GM18870 (cell line): ENCODE results near the gene FBXL13.
A peak's percentile ranks its signal among the peaks of the same experiment; 100 is the strongest.
"Not testable (repeated sequence)": the region's sequence is repeated elsewhere in the genome, so short reads cannot be mapped to it uniquely, and the experiment has no call there.

Experiments
- ATAC-seq: cut with Tn5 transposase; IDR thresholded peaks from one replicate; pipeline ENCODE4 v1.9.1; 2021; ENCODE audit warnings: moderate library complexity; ENCODE audit not compliant: unreplicated experiment

FBXL13 gene

GRCh38 chr7:103074519-103075336 lies at the start of gene FBXL13, which contains the start of gene ARMC10:
Gene FBXL13, minus strand, starts transcription at chr7:103074796.
Gene ARMC10, plus strand, starts transcription at chr7:103075140. Its CDS starts 133 bp downstream, at chr7:103075273.
- ATAC-seq: peak; percentile 83

- ATAC-seq: no peak
Measured at GRCh38 chr7:103123529-103123928, 48.9 kb upstream of the FBXL13 start.

GRCh38 chr7:103121641-103122040 lies 47.0 kb upstream of the FBXL13 start:
- ATAC-seq: no peak

- no peak for ATAC-seq
Measured at GRCh38 chr7:103120362-103120761, 45.8 kb upstream of the FBXL13 start.

- no peak for ATAC-seq
Measured at GRCh38 chr7:103119791-103120291, 45.2 kb upstream of the FBXL13 start.

- ATAC-seq: no peak
Measured at GRCh38 chr7:103117465-103117864, 42.9 kb upstream of the FBXL13 start.

GRCh38 chr7:103116991-103117390 lies 42.4 kb upstream of the FBXL13 start:
- no peak for ATAC-seq

- ATAC-seq: no peak
Measured at GRCh38 chr7:103116511-103116910, 41.9 kb upstream of the FBXL13 start.

- ATAC-seq: no peak
Measured at GRCh38 chr7:103115771-103116170, 41.2 kb upstream of the FBXL13 start.

GRCh38 chr7:103114576-103115008 lies 40.0 kb upstream of the FBXL13 start:
- no peak for ATAC-seq

- ATAC-seq: no peak
Measured at GRCh38 chr7:103113164-103113563, 38.6 kb upstream of the FBXL13 start.

GRCh38 chr7:103106703-103107070 lies 32.1 kb upstream of the FBXL13 start:
- not testable (repeated sequence) for ATAC-seq

GRCh38 chr7:103106005-103106702 lies 31.6 kb upstream of the FBXL13 start:
- no peak for ATAC-seq

- no peak for ATAC-seq
Measured at GRCh38 chr7:103101543-103101942, 26.9 kb upstream of the FBXL13 start.

GRCh38 chr7:103100348-103100747 lies 25.8 kb upstream of the FBXL13 start:
- no peak for ATAC-seq

GRCh38 chr7:103097041-103097440 lies 22.4 kb upstream of the FBXL13 start:
- no peak for ATAC-seq

GRCh38 chr7:103095558-103095957 lies 21.0 kb upstream of the FBXL13 start:
- ATAC-seq: not testable (repeated sequence)

GRCh38 chr7:103094102-103094501 lies 19.5 kb upstream of the FBXL13 start:
- ATAC-seq: no peak

- no peak for ATAC-seq
Measured at GRCh38 chr7:103093429-103093828, 18.8 kb upstream of the FBXL13 start.

- not testable (repeated sequence) for ATAC-seq
Measured at GRCh38 chr7:103092321-103092720, 17.7 kb upstream of the FBXL13 start.

GRCh38 chr7:103083210-103083609 lies 8.6 kb upstream of the FBXL13 start:
- ATAC-seq: no peak

GRCh38 chr7:103082497-103082896 lies 7.9 kb upstream of the FBXL13 start:
- ATAC-seq: no peak
